NCI-H1436 (cell line): ENCODE data around the gene LYRM1.
"Not testable (repeated sequence)": the region's sequence is repeated elsewhere in the genome, so short reads cannot be mapped to it uniquely, and the experiment has no call there.

ENCODE experiments used
- DNase-seq: peaks from one replicate; lab custom pipeline; 2025; lab: John Stamatoyannopoulos, UW

Gene LYRM1, protein sequence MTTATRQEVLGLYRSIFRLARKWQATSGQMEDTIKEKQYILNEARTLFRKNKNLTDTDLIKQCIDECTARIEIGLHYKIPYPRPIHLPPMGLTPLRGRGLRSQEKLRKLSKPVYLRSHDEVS

GRCh38 chr16:20900299-20901067 lies at the start of gene LYRM1, which contains the start of gene DCUN1D3:
Gene LYRM1 (plus strand): TSS chr16:20900771. CDS start chr16:20915556, 14,785 bp downstream.
Gene DCUN1D3 (minus strand): TSS chr16:20900358. CDS start chr16:20862538, 37,820 bp downstream.
- peak; percentile 96 for DNase-seq

DNA sequence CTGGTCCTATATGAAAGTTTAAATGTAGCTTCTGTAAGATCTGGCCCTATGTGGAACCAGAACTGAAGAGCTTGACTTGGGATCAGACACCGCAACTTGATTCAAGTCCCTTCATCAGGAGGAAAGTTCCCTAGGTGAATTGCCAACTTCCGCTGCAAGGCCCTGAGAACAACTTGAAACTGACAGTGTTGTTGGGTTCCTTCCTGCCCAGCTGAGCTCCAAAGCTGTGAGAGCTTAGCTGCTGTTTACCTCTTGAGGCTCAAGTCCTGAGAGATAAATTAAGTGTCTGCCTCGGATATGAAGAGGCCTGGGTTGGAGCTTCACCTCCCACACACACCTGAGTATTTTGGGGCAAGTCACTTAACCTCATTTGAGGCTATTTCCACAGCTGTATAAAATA lies 49.6 kb upstream of the LYRM1 start:
- DNase-seq: no peak

DNA sequence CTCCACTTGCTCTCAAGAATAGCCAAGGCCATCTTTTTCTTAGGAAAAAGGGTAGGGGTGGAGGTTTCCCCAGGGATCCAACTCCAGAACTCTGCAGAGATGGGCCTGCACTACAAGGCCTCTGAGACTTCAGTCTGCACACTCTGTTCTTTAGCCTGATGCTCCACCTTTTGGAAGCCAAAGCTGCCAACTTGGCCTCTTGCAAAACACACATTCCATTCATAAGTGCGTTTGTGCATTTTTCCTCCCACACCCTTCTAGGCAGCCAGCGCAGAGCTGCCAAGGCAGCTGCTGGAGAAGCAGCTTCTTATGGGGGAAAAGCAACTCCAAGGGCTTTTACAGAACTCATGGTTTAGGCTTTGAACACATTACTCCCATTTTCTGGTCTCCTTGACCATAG lies 49.0 kb upstream of the LYRM1 start:
- DNase-seq: no peak

DNA sequence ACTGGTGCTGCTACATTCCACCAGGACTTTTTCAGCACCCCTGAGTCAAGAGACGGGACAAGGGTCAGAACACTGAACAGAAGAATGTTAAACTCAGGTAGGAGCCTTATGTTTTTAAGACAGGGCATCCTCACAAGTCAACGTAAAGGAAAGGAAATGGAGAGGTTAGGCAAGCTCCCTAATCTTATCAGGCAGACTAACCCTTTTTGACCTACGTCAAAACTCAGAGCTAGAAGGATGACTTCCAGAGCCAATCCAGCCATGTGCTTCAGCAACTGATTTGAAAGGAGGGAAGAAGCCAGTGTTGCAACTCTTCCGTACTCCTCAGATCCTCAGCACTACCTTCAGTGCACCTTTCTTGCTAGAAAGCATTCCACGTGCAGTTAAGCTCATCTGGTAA lies 47.4 kb upstream of the LYRM1 start:
- DNase-seq: no peak

- no peak for DNase-seq
These were observed 46.5 kb upstream of the LYRM1 start for GRCh38 chr16:20853981-20854620.

DNA sequence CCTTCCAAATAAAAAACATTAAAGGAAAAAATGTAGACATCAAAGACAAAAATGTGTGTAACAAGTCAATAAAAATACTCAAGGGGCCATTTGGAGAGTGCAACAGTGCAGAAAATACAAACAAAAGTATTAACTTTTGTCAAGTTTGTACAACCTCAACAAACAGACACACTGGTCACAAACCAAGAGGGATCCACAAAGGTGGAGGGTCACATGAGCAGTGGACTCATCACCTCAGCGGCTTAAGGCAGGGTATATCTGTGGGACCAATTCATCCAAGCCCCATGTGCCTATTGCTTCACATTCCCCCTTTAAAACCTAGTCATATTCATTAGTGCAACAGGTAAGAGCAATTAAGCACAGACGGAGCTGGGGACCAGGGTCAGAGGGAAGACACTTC lies 45.6 kb upstream of the LYRM1 start:
- DNase-seq: no peak

- no peak for DNase-seq
These were observed 43.3 kb upstream of the LYRM1 start for GRCh38 chr16:20857281-20857680.

DNA sequence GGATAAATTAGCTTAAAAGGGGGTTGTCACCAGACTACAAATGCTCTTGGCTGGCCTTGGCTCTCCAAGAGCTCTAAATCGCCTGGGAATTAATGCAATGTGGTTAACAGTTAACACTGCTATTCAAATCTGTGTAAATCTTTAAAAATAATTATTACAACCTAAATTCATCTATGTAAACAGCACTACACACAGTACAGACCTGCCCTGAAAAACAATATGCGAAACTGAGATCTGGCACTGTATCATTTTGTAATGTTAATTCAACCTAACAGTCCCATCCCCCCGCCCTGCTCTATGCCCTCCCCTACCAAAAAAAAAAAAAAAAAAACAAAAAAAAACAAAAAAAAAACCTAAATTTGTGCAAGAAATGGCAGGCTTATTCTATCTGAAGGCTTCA lies 41.3 kb upstream of the LYRM1 start:
- DNase-seq: no peak

DNA sequence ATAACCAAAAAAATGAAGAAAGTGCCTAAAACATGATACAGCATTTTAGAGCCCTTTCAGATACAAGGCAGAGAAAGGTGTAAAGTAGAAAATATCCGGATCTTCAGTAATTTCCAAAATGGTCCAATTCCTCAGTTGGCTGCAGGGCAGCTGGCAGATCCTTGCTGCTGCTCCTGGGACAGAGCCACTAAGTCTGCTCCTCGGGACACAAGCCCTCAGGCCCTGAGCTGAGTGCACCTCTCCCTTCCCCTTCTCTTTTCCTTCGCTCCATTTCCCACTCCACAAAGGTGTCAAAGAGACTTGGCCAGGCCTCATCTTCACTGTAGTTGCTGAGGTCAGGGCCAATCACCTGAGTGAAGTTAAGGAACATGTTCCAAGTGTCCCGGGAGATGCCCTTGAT lies 40.9 kb upstream of the LYRM1 start:
- DNase-seq: no peak

GRCh38 chr16:20860361-20860760 lies 40.2 kb upstream of the LYRM1 start:
- no peak for DNase-seq

GRCh38 chr16:20860995-20861394 lies 39.6 kb upstream of the LYRM1 start:
- DNase-seq: not testable (repeated sequence)

GRCh38 chr16:20862162-20862960 lies 38.2 kb upstream of the LYRM1 start:
- no peak for DNase-seq

DNA sequence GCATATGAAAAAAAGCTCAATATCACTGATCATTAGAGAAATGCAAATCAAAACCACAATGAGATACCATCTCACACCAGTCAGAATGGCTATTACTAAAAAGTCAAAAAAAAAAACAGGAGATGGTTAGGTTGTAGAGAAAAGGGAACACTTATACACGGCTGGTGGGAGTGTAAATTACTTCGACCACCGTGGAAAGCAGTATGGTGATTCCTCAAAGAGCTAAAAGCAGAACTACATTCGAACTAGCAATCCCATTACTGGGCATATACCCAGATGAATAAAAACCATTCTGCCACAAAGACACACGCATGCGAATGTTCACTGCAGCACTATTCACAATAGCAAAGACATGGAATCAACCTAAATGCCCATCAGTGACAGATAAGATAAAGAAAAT lies 36.2 kb upstream of the LYRM1 start:
- DNase-seq: not testable (repeated sequence)

DNA sequence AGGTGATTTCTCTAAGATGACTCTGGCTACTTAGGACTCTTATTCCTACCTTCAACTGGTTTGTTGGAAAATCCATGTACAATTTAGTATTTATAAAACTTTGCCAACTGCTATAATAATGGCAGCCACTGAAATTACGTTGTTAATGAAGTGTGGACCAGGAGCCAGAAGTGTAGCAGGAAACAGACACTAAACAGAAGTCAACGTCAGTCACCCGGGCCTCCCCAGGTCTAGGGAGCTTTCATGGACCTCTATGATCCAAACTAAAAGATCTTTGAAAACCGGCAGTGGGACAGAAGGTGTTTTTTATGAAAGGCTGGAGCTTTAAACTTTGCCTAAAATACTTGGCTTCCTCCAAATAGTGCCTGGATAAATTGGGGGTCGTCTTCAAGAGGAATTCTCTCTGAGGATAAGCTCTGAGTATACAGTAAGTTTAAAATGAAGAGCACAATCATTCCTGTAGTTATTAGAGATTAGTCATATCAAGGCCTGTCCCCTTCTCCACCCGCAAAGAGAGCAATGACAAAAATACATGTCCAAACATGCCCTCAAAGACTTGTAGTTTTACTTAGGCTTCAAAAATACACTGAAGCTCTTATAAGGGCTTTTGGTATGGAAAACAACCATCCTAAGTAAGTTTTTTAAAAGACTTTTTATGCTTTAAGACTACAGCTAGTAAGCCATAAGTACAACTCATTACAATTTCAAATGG lies 35.0 kb upstream of the LYRM1 start:
- DNase-seq: no peak

DNA sequence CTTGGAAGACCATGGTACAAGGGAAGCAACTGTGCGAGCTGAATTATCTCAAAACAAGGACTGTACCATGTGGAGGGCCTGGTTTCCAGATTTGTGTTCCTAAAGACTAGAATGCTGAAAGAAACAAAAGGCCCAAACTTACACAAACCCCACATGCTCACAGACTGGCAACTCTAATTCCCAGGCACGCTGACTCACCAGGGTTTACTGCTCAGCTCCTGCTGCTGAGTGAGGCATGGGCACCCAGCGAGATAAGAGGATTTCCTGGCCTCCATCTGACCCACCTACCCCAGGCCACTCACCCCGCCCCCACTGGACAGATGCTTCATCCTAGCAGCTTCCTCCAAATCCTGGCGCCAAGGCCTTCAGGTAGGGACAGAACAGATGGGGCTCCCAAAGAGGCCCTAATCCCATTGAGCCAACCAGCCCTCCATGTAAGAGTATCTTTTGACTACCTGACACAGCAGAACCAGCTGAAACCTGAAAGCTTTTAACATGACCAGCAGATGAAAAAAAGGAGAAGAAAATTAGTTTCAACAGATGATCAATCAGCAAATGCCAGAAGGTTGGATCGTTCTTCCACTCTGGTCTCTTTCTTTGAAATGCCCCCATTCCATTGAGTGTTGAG lies 34.3 kb upstream of the LYRM1 start:
- DNase-seq: no peak

DNA sequence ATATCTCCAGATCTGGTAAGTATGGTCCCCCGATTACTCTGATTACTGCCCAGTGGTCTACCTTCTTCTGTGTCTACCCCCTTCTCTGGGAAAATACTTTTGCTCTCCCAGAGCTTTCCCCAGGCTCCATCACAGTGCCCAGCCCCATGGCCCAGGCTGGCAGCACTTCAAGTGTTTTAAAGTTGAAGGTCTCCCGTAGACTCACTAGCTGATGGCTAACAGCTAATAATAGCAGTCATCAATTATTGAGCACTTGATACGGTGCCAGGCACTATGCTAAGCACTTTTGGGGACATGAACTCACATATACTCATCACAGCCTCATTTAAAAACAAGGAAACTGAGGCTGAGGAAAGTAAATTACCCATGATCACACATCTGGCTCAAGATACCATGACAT lies 33.8 kb upstream of the LYRM1 start:
- no peak for DNase-seq

- DNase-seq: no peak
These were observed 33.0 kb upstream of the LYRM1 start for GRCh38 chr16:20867585-20867984.

DNA sequence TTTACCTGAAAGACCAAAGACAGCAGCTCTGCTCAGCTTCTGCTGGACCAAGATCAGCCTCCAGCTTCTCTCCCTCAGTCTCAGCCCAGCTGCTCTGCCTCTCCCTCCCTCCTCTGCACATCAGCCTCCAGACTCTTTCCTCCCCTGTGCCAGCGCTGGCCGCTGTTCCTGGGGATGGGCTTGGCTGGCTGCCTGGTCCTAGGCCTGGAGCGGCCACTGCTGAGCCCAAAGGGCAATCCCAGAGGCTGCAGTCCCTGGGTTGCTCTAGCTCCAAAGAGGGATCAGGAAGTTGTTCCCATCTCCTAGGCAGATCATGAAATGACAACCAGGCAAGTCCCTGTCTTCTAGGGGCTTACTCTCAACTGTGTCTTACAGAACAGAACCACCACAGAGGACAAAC lies 31.7 kb upstream of the LYRM1 start:
- DNase-seq: no peak

GRCh38 chr16:20870122-20870820 lies 30.3 kb upstream of the LYRM1 start:
- DNase-seq: no peak

DNA sequence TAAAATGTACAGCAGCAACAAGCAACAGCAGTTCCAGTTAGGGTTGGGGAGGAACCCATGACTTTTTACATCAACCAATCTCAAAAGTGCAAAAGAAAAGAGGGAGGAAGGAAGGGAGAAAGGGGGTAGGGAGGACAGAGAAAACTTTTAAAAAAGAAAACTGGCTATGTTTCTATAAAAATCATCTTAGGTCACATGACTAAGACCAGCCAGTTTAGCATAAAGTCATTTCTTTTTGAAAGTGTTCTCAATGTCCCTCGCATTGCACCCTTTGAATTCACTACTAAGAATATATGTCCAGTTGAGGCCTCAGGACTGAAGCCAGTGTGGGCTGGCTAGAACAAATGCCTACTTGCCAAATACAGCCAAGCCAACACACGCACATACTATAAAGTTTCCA lies 29.3 kb upstream of the LYRM1 start:
- DNase-seq: no peak
